Left lobe of liver (tissue), 2 donors: ENCODE measurements around the gene VASH1. TPM values are rescaled to one million over a fixed set of nuclear protein-coding genes. Genes with fewer than 3 reads are reported as not detected.

ENCODE experiments used
- ATAC-seq: fragments of 200-7000 bp; cut with Tn5 transposase; one replicate; pipeline ENCODE4 v1.9.1; 2020; ENCODE audit warnings: mild to moderate bottlenecking, moderate library complexity
- DNase-seq: peaks from one replicate; pipeline ENCODE4 v3.0.0-alpha.2; 2020; ENCODE audit warnings: low spot score
- total RNA-seq: library from RNA; stranded (reverse); gene quantifications from one replicate; pipeline ENCODE4 v1.2.1, GENCODE V29; 2021
- donor health status: DM: no; HTN: no; CAD: no; lungs with moderate emphysema.
- donor health status: DM: no; HTN: yes; CAD: no.

Gene VASH1
- total RNA-seq, 1 donor from 2014 or later = 3.0 TPM

DNA sequence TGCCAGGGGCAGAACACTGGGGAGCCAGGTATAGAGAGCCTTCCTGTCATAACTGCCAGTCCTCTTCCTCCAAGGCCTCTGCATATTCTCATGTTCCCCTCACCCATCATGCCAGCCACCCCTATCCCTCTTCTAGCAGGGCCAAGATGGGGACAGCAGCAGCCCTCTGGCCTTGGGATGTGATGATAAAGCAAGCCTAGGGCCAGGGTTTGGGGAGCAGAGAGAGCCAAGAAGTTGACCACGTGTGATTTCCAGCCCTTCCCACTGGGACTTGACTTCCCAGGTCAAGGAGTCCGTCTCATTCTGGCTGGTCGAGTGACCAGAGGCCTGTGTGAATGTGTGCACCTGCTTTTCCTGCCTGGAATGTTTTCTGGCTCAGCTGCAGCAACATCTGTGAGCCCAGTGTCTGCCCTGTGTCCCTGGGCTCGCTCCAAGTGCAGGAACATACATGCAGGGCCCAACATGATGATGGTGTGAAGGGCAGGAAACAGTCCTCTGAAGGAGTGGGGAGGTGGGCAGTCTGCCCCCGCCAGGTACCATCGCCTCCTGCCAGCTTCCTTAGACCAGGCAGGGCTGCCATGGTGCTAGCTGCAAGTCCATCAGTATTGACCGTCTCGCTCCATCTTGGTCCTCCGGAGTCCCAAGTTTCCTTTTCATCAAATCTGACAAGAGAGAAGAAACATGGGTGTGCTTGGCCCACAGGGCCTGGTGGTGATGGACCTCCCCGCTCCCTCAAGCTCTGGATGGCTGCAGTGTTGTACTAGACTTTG is 21.0 kb downstream of the VASH1 start:
- DNase-seq (no peak), ATAC-seq (no peak)

DNA sequence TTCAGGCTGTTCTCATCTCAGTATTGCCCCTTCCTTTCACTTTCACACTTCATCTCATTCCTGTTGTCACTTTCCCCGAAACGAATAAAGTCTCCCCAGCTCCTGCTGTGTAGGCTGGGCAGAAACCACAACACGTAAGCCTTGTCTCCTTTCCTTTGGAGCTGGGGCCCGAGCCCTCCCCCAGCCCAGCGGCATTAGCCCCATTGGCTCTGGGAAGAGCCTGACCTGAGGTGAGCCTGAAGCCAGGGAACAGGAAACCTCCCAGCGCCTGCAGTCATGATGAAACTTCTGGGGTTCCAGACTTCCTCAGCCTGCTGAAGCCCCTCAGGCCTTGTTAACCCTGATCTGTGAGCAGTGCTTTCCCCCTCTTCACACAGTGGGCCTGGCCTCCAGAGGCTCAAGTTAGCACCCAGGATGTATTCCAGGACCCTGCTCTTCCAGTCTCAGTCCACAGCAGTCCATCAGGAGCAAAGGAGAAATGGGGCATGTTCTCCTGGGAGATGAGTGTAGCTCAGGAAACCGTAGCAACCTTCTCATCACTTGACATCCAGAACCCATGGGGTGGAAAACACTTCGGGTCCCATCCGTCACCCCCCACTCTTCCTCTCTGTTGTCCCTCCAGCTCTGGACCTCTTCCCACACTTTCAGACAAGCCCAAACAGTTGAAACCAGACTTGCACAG is 21.8 kb downstream of the VASH1 start:
- DNase-seq (no peak), ATAC-seq (no peak)

DNA sequence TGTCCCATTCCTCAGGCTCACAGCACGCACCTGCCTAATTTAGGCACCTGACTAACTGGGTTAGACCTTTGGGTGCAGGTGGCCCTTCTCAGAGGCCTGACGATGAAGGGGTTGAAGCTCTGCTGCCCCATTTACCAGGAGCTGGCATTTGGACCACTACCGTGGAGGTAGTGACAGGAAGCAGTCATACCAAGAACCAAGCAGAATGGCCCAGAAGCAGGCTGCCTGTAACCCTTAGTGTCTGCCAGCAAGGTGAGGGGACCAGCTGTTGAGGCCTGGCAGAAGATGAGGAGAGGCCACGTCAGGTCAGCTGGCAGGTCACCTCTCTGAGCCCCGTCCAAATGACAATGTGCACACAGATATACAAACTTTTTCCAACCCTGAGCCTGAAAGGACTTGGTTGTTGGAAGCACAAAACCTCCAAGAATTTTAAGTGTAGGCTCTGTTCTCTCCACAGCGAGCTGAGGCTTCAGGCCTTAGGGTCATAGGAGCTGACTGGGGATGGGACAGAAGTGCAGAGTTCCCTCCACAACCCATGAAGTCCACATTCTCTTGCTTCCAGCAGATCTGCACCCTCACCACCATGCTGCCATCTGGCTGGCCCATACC is 23.1 kb downstream of the VASH1 start:
- DNase-seq (no peak), ATAC-seq (peak; percentile 7)

DNA sequence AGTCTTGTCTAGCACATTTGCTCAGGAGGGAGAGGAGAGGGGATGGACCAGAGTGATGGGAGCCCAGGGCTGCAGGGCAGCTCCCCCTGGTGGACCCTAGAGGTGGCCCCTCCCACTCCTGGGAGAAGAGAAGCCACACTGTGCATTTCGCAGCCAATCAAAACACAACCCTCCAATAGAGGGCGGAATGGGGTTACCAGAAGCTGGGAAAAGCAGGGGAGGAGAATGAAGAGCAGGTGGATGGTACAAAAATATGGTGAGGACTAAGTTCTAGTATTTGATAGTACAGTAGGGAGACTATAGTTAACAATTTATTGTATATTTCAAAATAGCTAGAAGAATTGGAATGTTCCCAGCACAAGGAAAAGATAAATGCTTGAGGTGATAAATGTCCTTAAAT is 23.6 kb downstream of the VASH1 start:
- DNase-seq (no peak), ATAC-seq (peak; percentile 82)

DNA sequence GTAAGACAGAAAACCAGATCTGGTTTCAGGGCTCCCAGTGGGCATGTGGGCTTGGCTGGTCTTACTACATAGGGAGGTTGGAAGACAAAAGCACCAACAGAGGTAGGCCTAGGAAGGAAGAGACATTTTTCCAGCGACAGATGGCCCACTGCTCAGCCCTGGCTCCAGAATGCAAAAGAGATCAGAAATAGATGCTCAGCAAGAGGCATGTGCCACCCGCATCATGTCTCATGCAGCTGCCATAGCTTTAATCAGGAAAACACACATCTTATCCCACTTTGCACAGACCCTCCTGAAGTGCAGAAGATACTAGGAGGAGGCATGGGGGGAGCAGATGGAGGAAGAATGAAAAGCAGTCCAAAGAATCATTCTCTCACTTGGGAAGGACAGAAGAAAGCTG is 25.3 kb downstream of the VASH1 start:
- DNase-seq (no peak), ATAC-seq (no peak)

- DNase-seq (no peak), ATAC-seq (no peak)
These were observed 31.2 kb downstream of the VASH1 start for GRCh38 chr14:76792422-76792821.

DNA sequence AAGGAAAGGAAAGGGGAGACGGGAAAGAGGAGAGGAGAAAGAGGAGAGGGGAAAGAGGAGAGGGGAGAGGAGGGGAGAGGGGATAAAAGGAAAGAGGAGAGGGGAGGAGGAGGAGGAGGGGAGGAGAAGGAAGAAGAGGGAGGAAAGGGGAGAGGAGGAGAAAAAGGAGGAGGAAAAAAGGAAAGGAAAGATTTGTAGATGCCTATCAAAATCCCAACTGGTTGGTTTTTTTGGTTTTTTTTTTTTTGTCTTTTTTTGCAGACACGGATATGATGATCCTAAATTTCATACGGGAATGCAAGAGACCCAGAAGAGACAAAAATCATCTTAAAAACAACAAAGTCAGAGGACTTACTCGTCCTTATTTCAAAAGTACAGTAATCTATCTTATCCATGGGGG is 32.1 kb downstream of the VASH1 start:
- no peak for DNase-seq
- ATAC-seq = no peak

- ATAC-seq (no peak), DNase-seq (no peak)
These were observed 32.7 kb downstream of the VASH1 start for GRCh38 chr14:76793956-76794355.

DNA sequence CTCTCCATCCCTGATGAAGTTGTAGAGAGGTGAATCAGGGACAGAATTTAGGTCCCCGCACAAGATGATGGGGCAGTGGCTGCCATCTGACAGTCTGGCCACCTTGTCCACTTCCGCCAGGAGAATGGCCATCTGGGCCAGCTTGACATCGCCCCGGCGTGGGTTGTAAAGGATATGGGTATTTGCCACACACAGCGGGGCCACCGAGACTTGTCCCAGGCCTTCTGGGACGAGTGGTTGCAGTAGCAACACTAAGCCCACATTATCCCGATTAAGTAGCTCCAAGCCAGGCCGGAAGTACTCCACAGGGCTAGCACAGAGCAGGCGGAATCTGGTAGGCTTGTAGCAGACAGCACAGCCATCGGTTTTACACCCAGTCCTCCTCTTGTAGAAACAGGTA is 45.2 kb downstream of the VASH1 start:
- DNase-seq (no peak), ATAC-seq (no peak)

GRCh38 chr14:76808011-76808410 is 46.7 kb downstream of the VASH1 start:
- DNase-seq (no peak), ATAC-seq (no peak)

GRCh38 chr14:76808990-76809389 is 47.7 kb downstream of the VASH1 start:
- ATAC-seq = no peak
- no peak for DNase-seq

DNA sequence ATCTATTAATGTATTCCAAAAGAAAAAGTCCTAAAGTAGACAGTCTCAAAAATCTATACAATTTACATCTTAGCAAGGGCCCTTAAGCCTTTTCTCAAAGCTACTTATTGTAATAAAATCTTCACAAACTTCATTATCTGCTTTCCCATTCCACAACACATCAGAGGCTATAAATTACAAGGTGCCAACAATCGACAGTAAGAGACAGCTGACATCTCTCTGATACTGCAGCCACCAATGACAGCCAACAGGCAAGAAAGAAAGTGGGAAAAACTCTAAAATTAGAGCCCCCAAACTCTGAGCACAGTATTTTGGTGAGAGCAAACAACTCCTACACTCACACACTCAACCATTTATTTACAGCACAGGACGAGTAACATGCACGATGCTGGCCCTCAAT is 49.3 kb downstream of the VASH1 start:
- no peak for DNase-seq
- ATAC-seq = no peak

- ATAC-seq = peak; percentile 50
- peak; percentile 58 for DNase-seq
These were observed 49.7 kb downstream of the VASH1 start for GRCh38 chr14:76810953-76811400.

GRCh38 chr14:76811561-76811960 is 50.3 kb downstream of the VASH1 start:
- no peak for DNase-seq
- no peak for ATAC-seq

DNA sequence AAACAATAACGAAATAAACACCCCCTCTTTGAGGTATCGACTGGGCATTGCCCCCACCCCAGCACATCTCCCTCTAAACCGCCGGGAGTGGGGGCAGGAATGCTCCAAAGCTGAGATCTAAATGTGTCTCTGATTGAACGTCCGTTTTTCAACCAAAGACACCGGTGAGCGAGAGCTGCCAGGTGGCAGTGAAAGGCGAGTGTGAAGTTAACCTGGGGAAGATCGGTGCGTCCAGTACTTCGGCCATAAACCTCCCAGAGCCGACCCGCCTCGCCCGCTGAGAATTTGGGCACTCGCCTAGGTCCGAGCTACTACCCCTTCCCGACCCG is 50.8 kb downstream of the VASH1 start:
- peak; percentile 26 for ATAC-seq
- no peak for DNase-seq

- ATAC-seq (peak; percentile 91), DNase-seq (peak; percentile 99)
These were observed 51.4 kb downstream of the VASH1 start, which contains the start of gene ANGEL1 for GRCh38 chr14:76812422-76813383. TSS of gene ANGEL1 (minus strand) at chr14:76812882. CDS start at chr14:76812827, 55 bp downstream.

GRCh38 chr14:76814726-76815645 is 53.7 kb downstream of the VASH1 start:
- DNase-seq (no peak), ATAC-seq (no peak)

- DNase-seq (no peak), ATAC-seq (no peak)
These were observed 59.4 kb downstream of the VASH1 start for GRCh38 chr14:76820700-76821099.

- ATAC-seq (no peak), DNase-seq (no peak)
These were observed 64.9 kb downstream of the VASH1 start, which contains the start of gene LRRC74A for GRCh38 chr14:76826122-76826521. TSS of gene LRRC74A (plus strand) at chr14:76826408. CDS start at chr14:76826698, 290 bp downstream.
